GM12878 (cell line): ENCODE data around the gene PLEKHA5.

Experiments used
- E2F4 ChIP-seq: IDR thresholded peaks from 2 replicates; pipeline ENCODE4 v1.6.1; 2012; ENCODE audit warnings: low read depth, low read length, improper control_type of control experiment
- GATAD2B ChIP-seq: fragments of 450-650 bp; conservative IDR thresholded peaks from 2 replicates; pipeline ENCODE4 v1.6.1; 2017; ENCODE audit warnings: low read depth, mild to moderate bottlenecking, moderate library complexity
- POLR2A ChIP-seq: IDR thresholded peaks from 2 replicates; pipeline ENCODE4 v1.6.1; 2011; ENCODE audit warnings: low read depth, mild to moderate bottlenecking, low read length
- SMC3 ChIP-seq: IDR thresholded peaks from 2 replicates; pipeline ENCODE4 v1.6.1; 2011; ENCODE audit warnings: low read length, improper control_type of control experiment, borderline replicate concordance
- STAT1 ChIP-seq: fragments of 450-650 bp; conservative IDR thresholded peaks from 2 replicates; pipeline ENCODE4 v1.6.1; 2014; ENCODE audit warnings: antibody characterized with exemption, mild to moderate bottlenecking

- TF ChIP-seq POLR2A (no peak), STAT1 (no peak), E2F4 (no peak), SMC3 (no peak), GATAD2B (no peak)
These were observed 280.7 kb downstream of the PLEKHA5 start for GRCh38 chr12:19410211-19410610.
